ENCODE data around the gene ELF3. TPM values are rescaled to one million over a fixed set of nuclear protein-coding genes. Genes with fewer than 3 reads are reported as not detected.

Gene ELF3
- total RNA-seq, 1 experiment from 2014 or later: 0.19 TPM

GRCh38 chr1:202002507-202002906 lies 7.9 kb upstream of the ELF3 start:
- Histone ChIP-seq H3K4me3 (ENCODE audit: low read length) (no peak overlapping the region), H3K36me3 (ENCODE audit: insufficient read depth, low read length) (peaks cover 16% of the 10 kb centered on the region; the same call in 1 of the 2 replicates), H3K9me3 (ENCODE audit: low read length) (no peaks in the 10 kb centered on the region), H4K20me1 (ENCODE audit: insufficient read depth, low read depth, low read length) (no peaks in the 10 kb centered on the region), H2AFZ (ENCODE audit: low read length) (no peak overlapping the region), H3K27ac (ENCODE audit: low read length) (no peak overlapping the region), H3K9me2 (replicated peaks; ENCODE audit: insufficient read depth, low read length) (no peaks in the 10 kb centered on the region), H3K27me3 (ENCODE audit: low read length) (no peaks in the 10 kb centered on the region), H3K79me2 (ENCODE audit: low read length) (no peaks in the 10 kb centered on the region), H3K4me1 (ENCODE audit: low read length) (no peaks in the 10 kb centered on the region), H3K4me2 (ENCODE audit: low read depth, low read length, poor library complexity, severe bottlenecking) (no peak overlapping the region), H3K9ac (ENCODE audit: low read length) (no peak overlapping the region)
- DNase-seq: no peak

- H3K4me3 ChIP-seq (ENCODE audit: low read length): no peak overlapping the region
- H3K9me3 ChIP-seq (ENCODE audit: low read length): no peaks in the 10 kb centered on the region
- no peaks in the 10 kb centered on the region for H3K27me3 ChIP-seq (ENCODE audit: low read length)
- H3K4me1 ChIP-seq (ENCODE audit: low read length): peaks cover 1% of the 10 kb centered on the region
- no peaks in the 10 kb centered on the region; the same call in 1 of the 2 replicates for H4K20me1 ChIP-seq (ENCODE audit: insufficient read depth, low read depth, low read length)
- H3K9ac ChIP-seq (ENCODE audit: low read length): no peak overlapping the region
- H3K36me3 ChIP-seq (ENCODE audit: insufficient read depth, low read length): peaks cover 15% of the 10 kb centered on the region; the same call in 1 of the 2 replicates
- no peak for DNase-seq
- no peak overlapping the region for H3K4me2 ChIP-seq (ENCODE audit: low read depth, low read length, poor library complexity, severe bottlenecking)
- no peak overlapping the region for H3K27ac ChIP-seq (ENCODE audit: low read length)
- no peak overlapping the region for H2AFZ ChIP-seq (ENCODE audit: low read length)
- no peaks in the 10 kb centered on the region for H3K79me2 ChIP-seq (ENCODE audit: low read length)
- H3K9me2 ChIP-seq (replicated peaks; ENCODE audit: insufficient read depth, low read length): no peaks in the 10 kb centered on the region
These were observed 5.7 kb upstream of the ELF3 start for GRCh38 chr1:202004711-202005110.

- peaks cover 12% of the 10 kb centered on the region for H3K4me1 ChIP-seq (ENCODE audit: low read length)
- no peak overlapping the region for H3K9ac ChIP-seq (ENCODE audit: low read length)
- no peaks in the 10 kb centered on the region for H3K9me3 ChIP-seq (ENCODE audit: low read length)
- H3K4me2 ChIP-seq (ENCODE audit: low read depth, low read length, poor library complexity, severe bottlenecking): no peak overlapping the region
- no peaks in the 10 kb centered on the region for H3K27me3 ChIP-seq (ENCODE audit: low read length)
- H3K4me3 ChIP-seq (ENCODE audit: low read length): no peak overlapping the region
- H3K79me2 ChIP-seq (ENCODE audit: low read length): no peaks in the 10 kb centered on the region
- no peak overlapping the region for H3K27ac ChIP-seq (ENCODE audit: low read length)
- H4K20me1 ChIP-seq (ENCODE audit: insufficient read depth, low read depth, low read length): no peaks in the 10 kb centered on the region; the same call in 1 of the 2 replicates
- no peak for DNase-seq
- H3K36me3 ChIP-seq (ENCODE audit: insufficient read depth, low read length): peaks cover 10% of the 10 kb centered on the region; the same call in 1 of the 2 replicates
- no peaks in the 10 kb centered on the region for H3K9me2 ChIP-seq (replicated peaks; ENCODE audit: insufficient read depth, low read length)
- H2AFZ ChIP-seq (ENCODE audit: low read length): no peak overlapping the region
These were observed 4.4 kb upstream of the ELF3 start for GRCh38 chr1:202005958-202006357.

GRCh38 chr1:202007304-202007703 lies 3.1 kb upstream of the ELF3 start:
- Histone ChIP-seq H3K4me3 (ENCODE audit: low read length) (no peak overlapping the region), H3K36me3 (ENCODE audit: insufficient read depth, low read length) (peaks cover 5% of the 10 kb centered on the region; the same call in 1 of the 2 replicates), H3K9ac (ENCODE audit: low read length) (no peak overlapping the region), H3K27me3 (ENCODE audit: low read length) (no peaks in the 10 kb centered on the region), H3K9me3 (ENCODE audit: low read length) (no peaks in the 10 kb centered on the region), H3K27ac (ENCODE audit: low read length) (no peak overlapping the region), H4K20me1 (ENCODE audit: insufficient read depth, low read depth, low read length) (no peaks in the 10 kb centered on the region; the same call in 1 of the 2 replicates), H3K9me2 (replicated peaks; ENCODE audit: insufficient read depth, low read length) (no peaks in the 10 kb centered on the region), H3K79me2 (ENCODE audit: low read length) (no peaks in the 10 kb centered on the region), H2AFZ (ENCODE audit: low read length) (no peak overlapping the region), H3K4me2 (ENCODE audit: low read depth, low read length, poor library complexity, severe bottlenecking) (no peak overlapping the region), H3K4me1 (ENCODE audit: low read length) (peaks cover 12% of the 10 kb centered on the region)
- DNase-seq: no peak

- peaks cover 5% of the 10 kb centered on the region; the same call in 1 of the 2 replicates for H3K36me3 ChIP-seq (ENCODE audit: insufficient read depth, low read length)
- no peaks in the 10 kb centered on the region for H3K27me3 ChIP-seq (ENCODE audit: low read length)
- H3K9me2 ChIP-seq (replicated peaks; ENCODE audit: insufficient read depth, low read length): no peaks in the 10 kb centered on the region
- H4K20me1 ChIP-seq (ENCODE audit: insufficient read depth, low read depth, low read length): no peaks in the 10 kb centered on the region; the same call in 1 of the 2 replicates
- no peak overlapping the region for H3K4me2 ChIP-seq (ENCODE audit: low read depth, low read length, poor library complexity, severe bottlenecking)
- H3K4me3 ChIP-seq (ENCODE audit: low read length): no peak overlapping the region
- H3K9me3 ChIP-seq (ENCODE audit: low read length): no peaks in the 10 kb centered on the region
- no peak overlapping the region for H3K27ac ChIP-seq (ENCODE audit: low read length)
- H2AFZ ChIP-seq (ENCODE audit: low read length): no peak overlapping the region
- no peak overlapping the region for H3K9ac ChIP-seq (ENCODE audit: low read length)
- no peaks in the 10 kb centered on the region for H3K79me2 ChIP-seq (ENCODE audit: low read length)
- H3K4me1 ChIP-seq (ENCODE audit: low read length): peaks cover 12% of the 10 kb centered on the region
- DNase-seq: no peak
These were observed 2.4 kb upstream of the ELF3 start for GRCh38 chr1:202007805-202008489.

- Histone ChIP-seq H3K9ac (ENCODE audit: low read length) (no peak overlapping the region; the same call in 1 of the 2 replicates), H3K4me3 (ENCODE audit: low read length) (no peak overlapping the region), H2AFZ (ENCODE audit: low read length) (no peak overlapping the region), H4K20me1 (ENCODE audit: insufficient read depth, low read depth, low read length) (no peaks in the 10 kb centered on the region; the same call in 1 of the 2 replicates), H3K4me2 (ENCODE audit: low read depth, low read length, poor library complexity, severe bottlenecking) (peak overlapping the region; percentile 27), H3K4me1 (ENCODE audit: low read length) (peaks cover 12% of the 10 kb centered on the region), H3K27me3 (ENCODE audit: low read length) (no peaks in the 10 kb centered on the region), H3K9me2 (replicated peaks; ENCODE audit: insufficient read depth, low read length) (no peaks in the 10 kb centered on the region), H3K36me3 (ENCODE audit: insufficient read depth, low read length) (no peaks in the 10 kb centered on the region; the same call in 1 of the 2 replicates), H3K9me3 (ENCODE audit: low read length) (no peaks in the 10 kb centered on the region), H3K27ac (ENCODE audit: low read length) (no peak overlapping the region), H3K79me2 (ENCODE audit: low read length) (no peaks in the 10 kb centered on the region)
- DNase-seq: peak; percentile 83
These were observed 834 bp upstream of the ELF3 start for GRCh38 chr1:202009326-202010179.

GRCh38 chr1:202011994-202012393 lies 1.6 kb downstream of the ELF3 start:
- no peak overlapping the region for H3K4me3 ChIP-seq (ENCODE audit: low read length)
- no peak overlapping the region for H3K27ac ChIP-seq (ENCODE audit: low read length)
- no peak for DNase-seq
- H3K4me1 ChIP-seq (ENCODE audit: low read length): peaks cover 12% of the 10 kb centered on the region
- no peaks in the 10 kb centered on the region for H3K27me3 ChIP-seq (ENCODE audit: low read length)
- no peak overlapping the region for H2AFZ ChIP-seq (ENCODE audit: low read length)
- no peak overlapping the region for H3K4me2 ChIP-seq (ENCODE audit: low read depth, low read length, poor library complexity, severe bottlenecking)
- no peak overlapping the region for H3K9ac ChIP-seq (ENCODE audit: low read length)
- no peaks in the 10 kb centered on the region for H3K36me3 ChIP-seq (ENCODE audit: insufficient read depth, low read length)
- no peaks in the 10 kb centered on the region for H3K9me2 ChIP-seq (replicated peaks; ENCODE audit: insufficient read depth, low read length)
- no peaks in the 10 kb centered on the region; the same call in 1 of the 2 replicates for H4K20me1 ChIP-seq (ENCODE audit: insufficient read depth, low read depth, low read length)
- no peaks in the 10 kb centered on the region for H3K79me2 ChIP-seq (ENCODE audit: low read length)
- H3K9me3 ChIP-seq (ENCODE audit: low read length): no peaks in the 10 kb centered on the region

All from Karpas-422 (cell line).